ENCODE measurements around the gene TMCO6.
"Not testable (repeated sequence)": the region's sequence is repeated elsewhere in the genome, so short reads cannot be mapped to it uniquely, and the experiment has no call there.

The TMCO6 gene

DNA sequence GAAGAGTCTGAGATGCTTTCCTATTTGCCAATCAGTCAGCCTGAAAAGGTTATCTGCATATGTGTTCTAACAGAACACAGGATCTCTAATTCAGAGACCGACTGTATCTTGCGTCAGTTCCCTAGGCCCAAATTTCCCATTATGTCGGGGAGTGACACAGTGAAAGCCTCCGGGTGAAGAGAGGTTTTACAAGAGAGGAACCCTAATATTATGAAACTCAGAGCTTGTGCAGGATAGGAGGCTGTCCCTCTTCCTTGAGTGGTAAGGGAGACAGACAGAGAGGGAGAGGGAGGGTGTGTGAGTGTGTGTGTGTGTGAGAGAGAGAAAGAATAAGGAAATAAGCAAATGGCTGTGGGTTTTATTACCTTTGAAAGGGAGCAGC lies 8.2 kb upstream of the TMCO6 start:
- DNase-seq = no peak

- DNase-seq = no peak
These were observed 7.4 kb upstream of the TMCO6 start for GRCh38 chr5:140631831-140632365.

DNA sequence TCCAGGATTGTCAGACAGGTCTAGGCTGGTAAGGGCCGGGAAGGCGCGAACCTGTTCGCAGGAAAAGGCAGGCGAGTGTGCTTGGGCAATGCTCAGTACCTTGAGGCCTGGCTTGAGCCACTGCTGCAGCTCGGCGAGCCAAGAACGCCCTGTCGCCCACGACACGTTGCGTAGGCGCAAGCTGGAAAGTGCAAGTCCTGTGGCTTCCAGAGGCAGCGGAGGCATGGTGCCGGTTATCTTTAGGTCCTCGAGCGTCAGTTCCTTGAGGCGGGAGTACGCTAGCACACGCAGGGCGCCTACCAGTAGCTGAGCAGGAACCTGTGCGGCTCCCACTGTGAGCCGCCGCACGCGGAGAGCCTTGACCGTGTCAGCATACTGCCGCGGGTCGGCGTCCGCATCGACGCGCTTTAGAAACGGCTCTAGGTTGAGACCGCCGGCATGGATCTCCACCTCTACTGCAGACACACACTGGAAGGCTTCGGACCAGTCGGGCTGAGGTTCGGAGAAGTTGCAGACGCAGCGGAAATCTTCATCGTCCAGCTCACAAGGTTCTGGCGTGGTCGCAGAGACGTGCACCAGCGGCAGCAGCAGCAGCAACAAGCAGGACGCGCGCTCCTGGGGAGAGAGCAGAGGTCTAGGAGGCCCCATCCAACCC lies 6.8 kb upstream of the TMCO6 start:
- peak; percentile 70 for DNase-seq

- DNase-seq = no peak
These were observed 6.2 kb upstream of the TMCO6 start, which contains the start of gene CD14 for GRCh38 chr5:140633021-140633471. Gene CD14, minus strand, starts transcription at chr5:140633175. Its CDS starts 104 bp downstream, at chr5:140633071.

GRCh38 chr5:140633501-140633900 lies 5.8 kb upstream of the TMCO6 start:
- DNase-seq = no peak

DNA sequence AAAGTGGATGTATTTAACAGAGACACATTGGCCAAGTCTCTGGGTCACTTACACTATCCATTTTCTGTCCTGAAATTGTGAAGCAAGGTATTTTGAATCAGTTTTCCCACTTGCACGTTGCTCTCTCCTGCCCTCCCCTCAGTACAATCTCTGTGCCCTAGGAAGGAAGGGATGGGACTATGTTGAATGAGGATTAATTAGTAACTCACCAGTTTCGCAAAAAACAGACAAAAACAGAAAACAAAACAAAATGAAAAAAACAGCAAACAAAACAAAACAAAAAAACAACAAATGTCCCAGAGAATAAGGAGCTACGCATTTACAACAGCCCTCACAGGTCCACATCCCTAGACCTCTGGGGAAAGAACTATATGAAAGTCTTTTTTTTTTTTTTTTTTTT lies 5.1 kb upstream of the TMCO6 start:
- DNase-seq = no peak

- DNase-seq = no peak
These were observed 3.7 kb upstream of the TMCO6 start for GRCh38 chr5:140635291-140636257.

- no peak for DNase-seq
These were observed 1.7 kb upstream of the TMCO6 start for GRCh38 chr5:140637371-140638100.

DNA sequence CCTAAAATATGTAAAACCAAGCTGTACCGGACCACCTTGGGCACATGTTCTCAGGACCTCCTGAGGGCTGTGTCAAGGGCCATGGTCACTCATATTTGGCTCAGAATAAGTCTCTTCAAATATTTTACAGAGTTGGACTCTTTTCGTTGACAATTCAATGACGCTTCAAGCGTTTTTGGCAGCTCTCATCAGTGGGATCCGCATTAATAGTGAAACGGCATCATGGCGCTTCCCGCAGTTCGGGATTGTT lies 428 bp upstream of the TMCO6 start:
- not testable (repeated sequence) for DNase-seq

DNA sequence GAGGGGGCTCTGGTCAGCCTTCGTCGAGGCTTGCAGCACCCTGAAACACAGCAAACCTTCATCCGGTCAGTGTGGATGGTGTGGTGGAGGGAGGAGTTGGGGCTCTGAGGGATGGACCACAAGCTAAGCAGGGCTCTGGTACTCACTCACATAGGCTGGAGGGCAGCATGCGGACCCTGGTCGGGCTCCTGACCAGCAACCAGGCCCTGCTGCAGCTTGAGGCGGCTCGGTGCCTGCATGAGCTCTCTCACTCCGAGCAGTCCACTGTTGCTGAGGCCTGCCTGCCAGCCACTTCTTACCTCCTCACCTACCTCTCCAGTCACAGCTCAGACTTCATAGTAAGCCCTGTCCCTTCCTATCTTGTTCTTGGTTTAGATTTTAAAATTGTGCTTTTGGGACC lies 2.5 kb downstream of the TMCO6 start:
- no peak for DNase-seq

GRCh38 chr5:140642718-140643117 lies 3.5 kb downstream of the TMCO6 start:
- DNase-seq = no peak

DNA sequence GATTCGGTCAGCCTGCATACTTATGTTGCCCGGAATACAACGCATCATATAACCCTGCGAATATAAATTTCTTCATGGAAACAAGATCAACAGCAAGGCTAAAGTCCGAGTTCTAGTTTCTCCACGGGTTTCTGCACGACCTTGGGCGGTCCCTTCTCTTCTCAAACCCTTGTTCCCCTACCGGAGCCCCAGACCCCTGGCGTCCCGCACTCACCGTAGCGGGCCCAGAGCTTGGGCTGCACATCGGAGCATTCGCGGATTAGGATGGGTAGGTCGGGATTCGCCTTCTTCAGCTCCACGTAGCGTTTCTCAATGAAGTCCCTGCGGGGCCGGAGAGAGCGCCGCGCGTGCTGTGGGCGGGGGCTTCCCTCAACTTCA lies 7.8 kb downstream of the TMCO6 start:
- no peak for DNase-seq

DNA sequence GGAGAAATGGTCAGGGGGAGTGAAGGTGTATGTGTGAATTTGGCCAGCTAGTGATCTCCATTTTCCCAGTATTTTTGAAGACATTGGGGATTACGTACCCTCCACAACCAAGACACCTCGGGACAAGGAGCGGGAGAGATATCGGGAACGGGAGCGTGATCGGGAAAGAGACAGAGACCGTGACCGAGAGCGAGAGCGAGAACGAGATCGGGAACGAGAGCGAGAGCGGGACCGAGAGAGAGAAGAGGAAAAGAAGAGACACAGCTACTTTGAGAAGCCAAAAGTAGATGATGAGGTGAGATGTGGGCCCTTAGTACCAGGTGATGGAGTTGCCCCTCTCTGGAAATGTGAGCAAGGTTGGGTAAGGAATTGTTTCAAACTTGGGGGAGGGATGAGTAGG lies 19.6 kb downstream of the TMCO6 start:
- no peak for DNase-seq

DNA sequence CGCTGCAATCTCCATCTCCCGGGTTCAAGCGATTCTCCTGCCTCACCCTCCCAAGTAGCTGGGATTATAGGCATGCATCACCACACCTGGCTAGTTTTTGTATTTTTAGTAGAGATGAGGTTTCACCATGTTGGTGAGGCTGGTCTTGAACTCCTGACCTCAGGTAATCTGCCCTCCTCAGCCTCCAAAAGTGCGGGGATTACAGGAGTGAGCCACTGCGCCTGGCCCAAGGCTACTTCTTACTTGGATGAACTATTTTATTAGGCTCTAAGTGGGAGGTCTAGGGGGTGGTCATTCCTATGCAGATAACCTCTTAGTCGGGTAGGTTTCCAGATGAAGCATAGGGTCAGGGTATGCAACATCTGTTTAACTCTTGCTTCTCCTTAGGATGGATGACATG lies 21.1 kb downstream of the TMCO6 start:
- DNase-seq = not testable (repeated sequence)

- DNase-seq = no peak
These were observed 24.7 kb downstream of the TMCO6 start for GRCh38 chr5:140664030-140664358.

DNA sequence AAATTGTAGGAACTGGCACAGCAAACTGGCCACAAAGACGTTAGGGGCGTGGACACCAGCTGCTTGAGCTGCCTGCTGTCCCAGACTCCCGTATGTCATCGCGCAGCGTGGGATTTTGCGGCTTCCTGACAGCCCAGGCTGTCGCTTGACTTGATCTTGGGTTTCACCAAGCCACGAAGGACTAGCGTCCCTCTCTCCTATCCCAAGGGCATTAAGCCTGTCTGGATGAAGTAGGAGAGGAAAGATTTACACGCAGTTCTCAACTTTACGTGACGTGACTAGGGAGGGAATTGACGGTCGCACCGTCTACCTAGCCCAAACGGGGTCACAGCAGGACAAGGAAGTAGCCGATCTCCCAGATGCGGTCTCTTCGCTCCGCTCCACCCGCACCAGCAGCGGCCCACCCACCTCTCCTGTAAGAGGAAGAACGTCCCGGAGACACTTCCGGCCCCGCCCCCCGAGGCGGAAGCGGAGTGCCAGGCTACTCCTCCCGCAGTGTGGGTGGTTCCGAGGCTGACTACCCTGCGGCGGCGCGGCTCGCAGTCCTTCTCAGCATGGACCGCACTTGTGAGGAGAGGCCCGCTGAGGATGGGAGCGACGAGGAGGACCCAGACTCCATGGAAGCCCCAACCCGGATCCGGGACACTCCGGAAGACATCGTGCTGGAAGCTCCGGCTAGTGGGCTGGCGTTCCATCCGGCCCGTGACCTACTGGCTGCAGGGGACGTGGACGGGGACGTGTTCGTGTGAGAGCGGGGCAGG lies 25.3 kb downstream of the TMCO6 start, which contains the start of gene WDR55:
Gene WDR55, plus strand, starts transcription at position 546 of the 761 bp plus-strand sequence. Its CDS starts 9 bp downstream, at position 555.
- DNase-seq = peak; percentile 98

DNA sequence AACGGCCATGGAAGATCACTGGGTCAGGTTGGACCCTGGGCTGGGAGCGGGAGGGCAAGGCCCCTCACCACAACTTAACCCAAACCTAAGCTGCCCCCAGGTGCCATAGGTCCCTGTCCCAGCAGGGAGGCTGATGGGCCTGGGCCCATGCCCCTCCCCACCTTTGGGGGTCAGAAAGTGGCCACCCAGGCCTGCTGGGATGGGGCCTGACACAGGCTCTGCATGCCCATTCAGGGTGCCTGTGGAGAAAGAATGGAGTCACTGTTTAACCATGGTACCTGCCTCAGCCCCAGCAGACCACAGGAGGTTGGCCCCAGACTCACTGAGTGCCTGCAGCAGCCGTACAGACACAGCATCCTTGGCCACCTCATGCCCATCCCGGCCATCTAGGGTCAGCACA lies 31.8 kb downstream of the TMCO6 start:
- DNase-seq = not testable (repeated sequence)

- DNase-seq = no peak
These were observed 32.3 kb downstream of the TMCO6 start for GRCh38 chr5:140671472-140672125.

DNA sequence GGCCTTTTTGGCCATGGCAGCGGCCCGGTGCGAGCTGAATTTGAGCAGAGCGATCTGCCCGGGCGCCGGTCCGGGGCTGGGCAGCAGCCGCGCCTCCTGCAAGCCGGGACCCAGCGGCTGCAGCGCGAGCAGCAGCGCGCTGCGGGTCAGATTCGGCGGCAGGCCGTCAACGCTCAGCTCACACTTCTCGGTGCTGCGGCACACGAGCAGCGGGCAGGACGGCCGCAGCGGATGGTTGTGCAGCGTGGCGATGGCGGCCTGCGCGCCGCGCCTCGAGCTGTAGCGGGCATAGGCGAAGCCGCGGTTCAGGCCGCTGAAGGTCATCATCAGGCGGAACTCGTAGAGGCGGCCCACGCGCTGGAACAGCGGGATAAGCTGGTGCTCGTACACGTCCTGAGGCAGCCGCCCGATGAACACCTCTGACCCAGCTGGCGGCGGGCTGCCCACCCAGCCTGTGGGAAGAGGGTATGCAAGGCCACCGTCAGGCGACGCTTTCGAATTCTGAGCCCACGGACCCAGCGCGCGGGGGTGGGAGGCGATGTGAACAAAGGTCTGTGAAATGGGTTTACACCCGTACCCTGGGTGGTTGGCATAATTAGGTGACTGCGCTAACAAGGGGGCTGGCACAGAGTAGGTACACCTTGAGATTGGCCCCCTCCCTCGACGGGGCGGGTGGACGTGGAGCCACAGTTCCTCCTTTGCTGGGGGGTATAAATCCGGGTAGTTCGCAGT lies 33.4 kb downstream of the TMCO6 start:
- DNase-seq = no peak

- no peak for DNase-seq
These were observed 34.1 kb downstream of the TMCO6 start, which contains the start of gene DND1 for GRCh38 chr5:140673187-140673976. Gene DND1, minus strand, starts transcription at chr5:140673576. Its CDS starts 34 bp downstream, at chr5:140673542.

Measured in activated CD8-positive, alpha-beta memory T cell treated with anti-CD3 and anti-CD28 coated beads, Interleukin-2, amount 50 U/mL, for 48 hours (primary cell).